Mammary epithelial cell (primary cell): ENCODE results near the gene ARMH4.

ENCODE experiments used
- CTCF ChIP-seq, 2 donors: IDR thresholded peaks in 1 of 2; conservative IDR thresholded peaks in 1 of 2; 2 replicates each; pipeline ENCODE4 v1.5.1; 2011 to 2012; ENCODE audit warnings: inconsistent platforms in 2 of 2, low read length in 2 of 2, mild to moderate bottlenecking in 2 of 2, control low read depth in 1 of 2, low read depth in 1 of 2; ENCODE audit not compliant: insufficient read depth in 1 of 2; ENCODE audit errors: extremely low read depth in 1 of 2
- EZH2 ChIP-seq: IDR thresholded peaks from 2 replicates; pipeline ENCODE4 v1.6.1; 2012; ENCODE audit warnings: low read length, inconsistent platforms, borderline replicate concordance

- TF ChIP-seq CTCF (conservative IDR thresholded peaks at IDR 0.05 in 1 of 2, IDR thresholded peaks at IDR 0.05 in 1 of 2; ENCODE audit: extremely low read depth in 1 of 2, insufficient read depth in 1 of 2, low read depth in 1 of 2, low read length in 2 of 2) (no peak), EZH2 (no peak)
Measured at GRCh38 chr14:57981817-57982560, 170.0 kb downstream of the ARMH4 start.
